ENCODE results near the gene TMEM250.

The TMEM250 gene

GRCh38 chr9:136082496-136083361 is 35.9 kb downstream of the TMEM250 start:
- no peak for DNase-seq

- no peak for DNase-seq
Observed at GRCh38 chr9:136081826-136082495, 36.7 kb downstream of the TMEM250 start.

DNA sequence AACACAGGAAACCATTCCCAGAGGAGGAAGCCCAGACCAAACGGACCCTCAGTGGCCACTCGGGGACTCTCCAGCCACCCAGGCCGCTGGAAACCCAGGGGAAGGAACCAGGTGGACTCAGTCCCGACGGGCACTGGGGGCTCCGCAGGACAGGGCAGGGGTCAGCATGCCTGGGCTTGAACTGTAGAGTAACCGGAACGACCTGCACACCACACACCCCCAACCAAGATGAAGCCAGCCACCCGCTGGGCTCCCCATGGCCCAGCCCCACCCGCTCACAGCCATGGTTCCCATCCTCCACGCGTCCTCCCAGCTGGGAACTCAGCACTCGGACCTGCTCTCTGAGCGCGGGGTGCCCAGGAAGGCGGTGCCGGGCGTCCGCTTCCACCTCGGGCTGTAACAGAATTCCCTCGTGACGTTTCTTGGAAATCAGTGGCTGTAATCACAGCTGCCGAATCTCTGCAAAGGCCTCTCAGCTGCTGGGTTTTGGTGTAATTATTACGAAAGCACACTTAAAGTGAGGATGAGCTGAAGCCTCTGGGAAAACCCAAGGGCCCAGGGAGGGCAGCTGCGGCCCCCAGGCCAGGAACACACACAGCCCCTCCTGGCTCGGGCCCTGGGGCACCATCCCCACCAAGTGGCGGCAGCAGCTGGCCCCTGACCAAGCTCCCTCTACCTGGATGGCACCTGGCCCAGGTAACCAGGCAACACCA is 37.4 kb downstream of the TMEM250 start:
- no peak for DNase-seq

GRCh38 chr9:136080716-136081112 is 38.0 kb downstream of the TMEM250 start:
- DNase-seq, result no peak

- no peak for DNase-seq
Observed at GRCh38 chr9:136079916-136080246, 38.8 kb downstream of the TMEM250 start.

DNA sequence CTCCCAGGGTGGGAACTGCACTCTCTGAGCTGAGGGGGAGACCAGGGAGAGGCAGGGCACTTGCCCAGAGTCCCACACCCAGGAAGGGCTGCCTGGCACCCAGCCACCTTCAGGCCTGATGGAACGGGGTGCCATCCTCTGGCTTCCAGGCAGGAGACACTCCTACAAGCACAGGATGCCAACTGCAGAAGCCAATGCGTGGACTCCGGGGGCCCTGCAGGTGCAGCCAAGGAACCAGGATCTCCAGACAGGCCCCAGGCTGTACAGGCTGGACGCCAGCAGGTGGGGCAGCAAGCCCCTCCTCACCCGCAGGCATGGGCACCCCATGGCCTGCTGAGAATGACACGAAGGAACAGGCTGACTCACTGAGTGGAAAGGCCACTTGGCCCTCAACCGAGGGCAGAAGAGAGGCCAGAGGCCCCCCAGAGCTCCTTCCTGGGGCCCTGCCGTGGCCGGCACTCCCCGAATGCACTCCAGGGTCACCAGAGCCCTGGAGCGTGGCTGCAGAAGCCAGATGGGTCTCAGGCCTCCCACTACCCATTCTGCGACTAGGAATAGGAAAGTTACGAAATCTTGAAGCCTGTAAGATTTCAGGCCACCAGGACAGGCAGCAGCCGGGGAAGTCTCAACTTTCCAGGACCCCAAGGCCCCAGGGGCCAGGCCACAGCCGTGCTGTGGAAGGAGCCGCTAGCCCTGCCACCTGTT is 39.3 kb downstream of the TMEM250 start:
- peak in 1 of 4 experiments; percentile 13 for DNase-seq

GRCh38 chr9:136078498-136079011 is 40.1 kb downstream of the TMEM250 start:
- DNase-seq, result no peak

GRCh38 chr9:136078024-136078423 is 40.7 kb downstream of the TMEM250 start:
- no peak for DNase-seq

DNA sequence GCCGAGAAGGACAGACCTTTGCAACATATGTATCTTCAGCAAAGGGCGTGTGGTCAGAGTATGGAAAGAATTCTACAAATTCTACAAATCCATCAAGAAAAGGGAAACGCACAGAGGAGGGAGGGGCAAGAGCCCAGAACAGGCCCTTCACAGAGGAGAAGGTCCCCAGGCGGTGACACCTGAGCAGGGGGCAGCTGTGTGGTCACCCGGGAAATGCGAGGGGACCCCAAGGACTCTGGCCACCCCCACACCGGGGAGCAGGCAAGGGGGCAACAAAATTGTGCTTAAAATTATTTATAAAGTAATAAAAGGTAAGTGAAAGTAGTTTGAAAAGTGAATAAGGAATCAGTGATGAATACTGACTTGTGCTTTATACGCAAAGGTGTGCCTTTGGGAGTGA is 41.2 kb downstream of the TMEM250 start:
- DNase-seq, result peak in 1 of 4 experiments; percentile 42

DNA sequence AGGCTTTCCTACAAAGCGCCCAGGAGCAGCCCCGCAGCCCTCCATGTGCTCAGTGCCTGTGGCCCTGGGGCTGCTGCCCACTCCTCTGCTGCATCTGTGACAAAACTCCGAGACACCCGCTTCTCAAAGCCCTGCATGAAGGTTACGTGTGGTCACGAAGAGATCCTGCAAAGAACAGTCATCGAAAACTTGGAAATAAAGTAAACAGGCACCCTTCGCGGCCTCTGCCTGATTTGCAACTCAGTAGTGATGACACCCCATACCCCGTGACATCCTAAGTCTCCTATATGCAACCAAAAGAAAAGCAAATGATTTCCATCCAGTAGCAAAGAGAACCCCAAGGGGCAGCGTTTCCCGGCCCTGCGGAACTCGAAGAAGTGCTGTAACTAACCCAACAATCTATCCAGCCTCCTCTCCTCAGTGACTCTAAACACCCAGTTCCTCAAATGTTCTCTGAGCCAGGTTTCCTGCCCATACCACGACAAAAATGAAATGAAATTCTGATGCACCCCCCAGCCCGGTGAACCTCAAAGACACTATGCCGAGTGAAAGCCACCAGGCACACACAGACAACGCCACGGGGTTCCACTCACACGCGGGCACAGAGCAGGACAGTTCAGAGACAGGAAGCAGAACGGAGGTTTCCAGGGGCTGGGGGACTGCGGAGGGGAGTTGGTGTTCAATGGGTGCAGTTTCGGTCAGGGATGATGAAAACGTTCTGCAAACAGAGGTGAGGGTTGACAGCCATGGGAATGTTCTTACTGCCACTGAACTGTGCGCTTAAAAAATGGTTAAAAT is 42.6 kb downstream of the TMEM250 start:
- DNase-seq, result peak; percentile 78 to 87 (median 84)

DNA sequence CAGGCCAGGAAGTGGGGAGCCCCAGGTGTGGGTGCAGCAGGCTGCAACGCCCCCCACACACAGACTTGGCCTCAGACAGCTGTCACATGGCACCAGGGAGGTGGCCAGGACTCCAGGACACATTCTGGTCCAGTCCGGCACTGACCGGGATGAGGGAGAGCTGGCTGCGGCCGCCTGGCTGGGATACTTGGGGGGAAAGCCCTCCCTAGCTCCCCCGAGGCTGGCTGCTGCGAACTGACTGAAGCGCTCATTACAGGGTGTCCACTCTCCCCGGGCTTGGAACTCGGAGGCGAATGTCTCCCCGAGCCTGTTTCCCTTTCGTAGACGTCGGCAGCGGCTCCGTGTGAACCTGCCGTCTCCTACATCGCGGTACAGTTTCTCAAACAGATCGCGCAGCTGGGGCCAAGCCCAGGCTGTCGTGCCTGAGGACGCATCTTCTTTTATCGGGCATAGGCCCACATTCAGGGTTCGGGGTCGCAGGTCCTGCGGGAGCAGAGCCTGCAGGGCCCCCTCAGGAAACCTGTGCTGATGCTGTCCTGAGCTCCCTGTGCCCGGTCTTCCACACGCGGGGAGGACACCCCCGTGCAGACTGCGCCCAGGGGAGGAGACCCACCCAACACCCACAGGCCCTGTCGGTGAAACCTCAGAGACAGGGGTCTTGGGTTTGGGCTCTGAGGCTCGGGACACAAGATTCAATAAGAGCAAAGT is 43.4 kb downstream of the TMEM250 start:
- DNase-seq, result no peak

DNA sequence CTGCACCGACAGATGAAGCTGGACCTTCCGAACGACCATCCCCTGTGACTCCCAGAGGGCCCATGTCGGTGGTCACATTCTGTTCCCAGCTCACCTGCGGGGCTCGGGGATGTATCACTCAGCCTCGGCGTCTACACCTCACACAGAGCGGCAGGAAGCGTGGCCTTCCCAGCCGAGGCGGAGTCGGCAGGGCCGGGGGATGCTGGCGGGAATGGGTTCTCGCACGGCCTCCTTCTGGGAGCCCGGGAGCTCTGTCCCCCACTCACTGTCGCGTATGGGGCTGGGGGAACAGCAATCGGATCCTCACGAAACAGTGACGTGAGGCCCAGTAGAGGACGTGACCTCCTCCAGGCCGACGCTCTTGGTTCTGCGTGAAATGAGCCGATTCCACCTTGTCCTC is 44.0 kb downstream of the TMEM250 start:
- no peak for DNase-seq

All from suppressor macrophage (primary cell).